ENCODE measurements around the gene RNF169.

Gene RNF169

DNA sequence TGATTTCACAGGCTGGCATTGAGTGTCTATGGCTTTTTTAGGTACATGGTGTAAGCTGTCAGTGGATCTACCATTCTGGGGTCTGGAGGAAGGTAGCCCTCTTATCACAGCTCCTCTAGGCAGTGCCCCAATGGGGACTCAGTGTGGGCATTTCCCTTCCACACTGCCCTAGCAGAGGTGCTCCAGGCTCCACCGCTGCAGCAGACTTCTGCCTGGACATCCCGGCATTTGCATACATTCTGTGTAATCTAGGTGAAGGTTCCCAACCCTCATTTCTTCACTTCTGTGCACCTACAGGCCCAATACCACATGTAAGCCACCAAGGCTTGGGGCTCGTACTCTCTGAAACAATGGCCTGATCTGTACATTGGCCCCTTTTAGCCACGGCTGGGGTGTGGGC is 78.3 kb downstream of the RNF169 start:
- DNase-seq: no peak

DNA sequence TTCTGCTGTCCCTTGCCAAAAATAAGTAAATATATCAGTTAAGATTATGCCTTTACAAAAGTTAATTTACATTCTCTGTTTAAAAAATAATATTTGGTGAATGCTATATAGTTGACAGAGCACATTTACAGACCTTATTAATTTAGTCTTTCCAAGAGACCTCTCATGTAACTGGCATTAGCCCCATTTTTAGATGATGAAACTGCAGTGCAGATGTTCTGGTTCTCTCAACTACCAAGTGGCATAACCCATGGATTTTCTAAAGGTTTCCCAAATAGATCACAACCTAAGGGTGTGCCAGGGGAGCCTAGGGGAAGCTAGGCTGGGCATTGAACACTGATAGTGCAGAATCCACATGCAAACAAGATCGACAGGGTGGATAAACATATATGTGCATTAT is 88.5 kb downstream of the RNF169 start:
- DNase-seq: no peak

DNA sequence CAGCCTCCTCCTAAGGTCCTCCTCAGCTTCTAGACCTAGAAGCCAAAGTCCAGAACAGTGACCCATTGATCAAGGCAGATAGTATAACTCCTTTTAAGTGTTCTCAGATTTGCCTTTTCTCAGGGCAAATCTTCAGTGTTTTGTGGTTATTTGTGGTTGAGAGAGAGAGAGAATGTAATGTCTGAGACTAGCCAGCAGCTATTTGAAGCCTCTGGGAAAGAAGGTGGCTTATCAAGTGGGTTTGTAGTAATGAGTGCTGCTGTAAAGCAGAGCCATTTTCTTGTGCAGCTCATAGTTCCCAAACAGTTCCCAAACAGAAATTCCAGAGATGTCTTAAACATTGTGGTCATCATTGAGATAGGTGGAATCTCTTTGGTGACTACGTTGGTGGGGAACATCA is 89.5 kb downstream of the RNF169 start:
- no peak for DNase-seq

DNA sequence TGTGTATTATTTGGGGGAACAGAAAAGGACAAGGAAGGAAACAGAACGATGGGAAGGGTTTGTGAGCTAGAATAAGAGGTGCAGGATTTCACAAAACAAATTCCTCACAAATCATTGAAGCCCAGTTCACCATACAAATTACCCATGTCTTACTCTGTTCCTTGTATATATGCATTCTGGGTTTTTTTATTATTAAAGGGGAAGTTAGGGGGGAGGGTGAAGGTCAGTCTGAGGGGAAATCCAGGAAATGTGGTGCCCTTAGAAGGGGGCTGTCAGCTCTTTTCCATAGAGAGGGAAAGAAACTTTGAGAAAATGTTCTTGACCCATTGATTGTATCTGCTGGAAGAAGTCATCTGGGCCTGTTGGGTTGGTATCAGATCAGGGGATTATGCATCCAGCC is 90.8 kb downstream of the RNF169 start:
- DNase-seq: no peak

DNA sequence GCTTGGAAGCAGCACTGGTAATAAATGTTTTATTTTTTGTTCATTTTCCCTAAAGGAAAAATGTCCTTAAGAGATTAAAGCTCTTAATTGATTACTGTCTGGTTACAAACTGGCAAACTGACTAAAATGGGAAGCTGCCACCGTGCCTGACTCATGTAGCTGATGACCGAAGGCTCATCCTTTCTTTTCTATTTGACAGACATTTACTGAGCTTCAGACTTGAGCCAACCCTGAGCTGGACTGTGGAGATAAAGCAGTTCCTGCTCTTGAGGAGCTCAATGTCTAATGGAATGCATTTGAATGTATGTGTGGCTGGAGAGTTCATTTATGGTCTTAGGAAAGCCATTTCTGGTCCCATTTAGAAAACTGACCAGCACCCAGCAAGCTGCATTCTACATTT is 91.3 kb downstream of the RNF169 start:
- no peak for DNase-seq

DNA sequence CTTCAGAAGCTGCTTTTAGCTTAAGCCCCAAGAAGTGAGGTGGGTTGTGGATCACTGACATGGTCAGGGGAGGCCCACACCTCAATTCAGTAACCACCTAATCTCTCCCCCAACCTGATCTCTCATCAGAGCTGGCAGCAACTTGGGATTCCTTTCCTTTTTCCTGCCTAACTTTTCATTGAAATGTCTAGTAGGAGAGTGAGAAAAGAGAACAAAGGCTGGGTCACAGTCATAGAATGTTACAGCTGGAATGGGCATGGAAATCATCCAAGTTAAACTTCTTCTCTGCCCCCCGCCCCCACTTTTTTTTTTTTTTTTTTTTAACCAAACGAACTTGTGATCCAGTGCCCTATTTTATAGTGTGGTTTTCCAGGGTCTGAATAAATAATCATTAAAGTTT is 91.8 kb downstream of the RNF169 start:
- no peak for DNase-seq

DNA sequence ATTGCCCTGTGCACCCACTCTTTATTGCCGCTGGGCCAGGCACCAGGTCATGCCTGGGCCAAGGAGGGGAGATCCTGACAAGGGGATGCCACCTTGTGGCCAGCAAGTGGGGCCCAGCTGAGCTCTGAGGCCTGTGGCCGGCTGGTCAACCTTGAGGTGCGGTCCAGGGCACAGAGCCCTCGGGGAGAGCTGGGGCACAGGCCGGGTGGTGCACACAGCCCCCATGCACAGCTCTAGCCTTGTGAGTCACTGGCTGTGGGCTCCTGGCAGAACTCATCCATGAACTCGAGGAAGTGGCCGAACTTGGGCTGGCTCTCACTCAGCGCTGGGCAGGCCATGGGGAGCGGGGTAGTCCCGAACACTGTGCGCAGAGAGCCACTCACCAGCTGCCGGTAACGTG is 94.3 kb downstream of the RNF169 start:
- DNase-seq: no peak

DNA sequence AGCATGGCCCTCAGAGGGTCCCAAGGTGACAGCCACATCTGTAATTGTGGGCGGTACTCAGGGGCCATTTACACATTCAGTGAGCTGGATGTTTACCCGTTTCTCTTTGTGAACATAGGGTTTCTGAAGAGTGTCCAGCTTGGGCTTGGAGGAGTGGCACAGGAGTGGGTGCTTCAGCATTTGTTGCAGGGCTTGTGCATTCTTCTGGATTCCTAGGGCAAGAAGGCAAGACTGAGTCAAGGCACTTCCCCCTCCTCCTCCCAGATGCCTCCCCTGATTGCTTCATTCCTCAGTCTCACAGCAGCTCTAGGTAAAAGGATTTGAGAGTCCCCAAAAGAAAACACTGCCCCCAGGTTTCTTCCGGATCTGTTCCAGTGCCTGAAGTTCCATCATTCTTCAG is 95.4 kb downstream of the RNF169 start:
- DNase-seq: no peak

DNA sequence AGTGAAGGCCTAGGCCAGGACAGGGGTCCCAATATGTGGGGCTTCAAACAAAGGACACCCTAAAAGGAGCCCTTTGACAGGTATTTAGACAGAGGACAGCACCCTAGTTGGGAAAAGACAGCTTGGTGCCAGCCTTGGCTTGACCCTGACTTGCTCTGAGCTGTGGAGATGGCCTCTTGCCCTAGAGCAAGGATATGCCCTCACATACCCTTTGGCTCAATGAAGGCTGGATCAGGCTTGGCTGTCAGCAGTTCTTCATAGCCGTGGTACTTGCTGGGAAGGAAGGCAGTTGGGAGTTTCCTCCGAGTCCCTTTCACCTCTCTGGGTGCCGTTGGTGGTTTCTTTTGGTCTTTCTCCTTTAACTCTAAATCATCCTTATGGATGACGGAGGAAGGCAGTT is 96.2 kb downstream of the RNF169 start:
- no peak for DNase-seq

DNA sequence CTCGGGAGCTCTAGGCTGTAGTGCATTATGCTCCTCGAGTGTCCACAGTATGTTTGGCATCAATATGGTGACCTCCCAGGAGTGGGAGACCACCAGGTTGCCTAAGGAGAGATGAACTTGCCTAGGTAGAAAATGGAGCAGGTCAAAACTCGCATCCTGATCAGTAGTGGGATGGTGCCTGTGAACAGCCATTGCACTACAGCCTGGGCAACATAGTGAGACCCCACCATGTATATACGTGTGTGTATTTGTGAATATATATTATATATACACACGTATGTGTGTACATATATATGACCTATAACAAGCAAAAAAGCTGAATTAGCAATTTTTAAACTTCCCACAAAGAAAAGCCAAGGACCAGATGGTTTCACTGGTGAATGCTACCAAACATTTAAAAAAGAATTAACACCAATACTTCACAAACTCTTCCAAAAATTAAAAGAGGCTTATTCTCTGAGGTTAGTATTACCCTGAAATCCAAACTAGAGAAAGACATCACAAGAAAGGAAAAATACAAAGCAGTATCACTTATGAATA is 97.4 kb downstream of the RNF169 start:
- DNase-seq: no peak

DNA sequence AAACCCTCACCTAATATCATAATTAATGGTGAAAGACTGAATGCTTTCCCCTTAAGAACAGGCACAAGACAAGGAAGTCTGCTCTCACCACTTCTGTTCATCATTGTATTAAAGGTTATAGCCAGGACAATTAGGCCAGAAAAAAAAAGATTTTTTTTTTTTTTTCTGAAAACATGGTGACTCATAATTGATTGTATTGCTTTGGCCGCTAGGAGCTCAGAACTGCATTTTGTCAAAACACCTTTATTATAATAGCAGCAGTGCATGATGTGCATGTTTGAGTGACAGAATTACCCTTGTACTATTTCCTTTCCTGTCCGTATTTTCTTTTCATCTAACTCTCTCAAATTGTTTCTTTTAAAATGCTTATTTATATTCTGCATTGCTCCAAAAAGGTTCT is 98.1 kb downstream of the RNF169 start:
- no peak for DNase-seq

DNA sequence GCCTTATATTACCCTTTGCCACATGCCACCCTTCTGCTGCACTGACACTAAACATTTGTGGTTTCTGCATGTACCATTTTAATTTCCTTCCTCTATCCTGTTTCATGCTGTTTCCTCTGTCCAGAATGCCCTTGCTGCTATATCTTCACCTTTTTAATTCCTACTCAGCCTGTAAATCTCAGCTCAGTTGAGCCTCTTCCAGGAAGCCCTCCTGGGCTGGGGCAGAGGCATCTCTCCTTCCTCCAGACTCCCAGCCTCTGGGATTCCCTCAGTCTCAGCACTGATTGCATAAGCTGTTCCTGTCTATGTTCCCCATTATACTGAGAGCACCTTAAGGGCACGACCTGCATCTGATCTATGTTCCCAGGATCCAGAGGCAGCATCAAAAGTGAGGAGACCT is 98.7 kb downstream of the RNF169 start:
- no peak for DNase-seq

DNA sequence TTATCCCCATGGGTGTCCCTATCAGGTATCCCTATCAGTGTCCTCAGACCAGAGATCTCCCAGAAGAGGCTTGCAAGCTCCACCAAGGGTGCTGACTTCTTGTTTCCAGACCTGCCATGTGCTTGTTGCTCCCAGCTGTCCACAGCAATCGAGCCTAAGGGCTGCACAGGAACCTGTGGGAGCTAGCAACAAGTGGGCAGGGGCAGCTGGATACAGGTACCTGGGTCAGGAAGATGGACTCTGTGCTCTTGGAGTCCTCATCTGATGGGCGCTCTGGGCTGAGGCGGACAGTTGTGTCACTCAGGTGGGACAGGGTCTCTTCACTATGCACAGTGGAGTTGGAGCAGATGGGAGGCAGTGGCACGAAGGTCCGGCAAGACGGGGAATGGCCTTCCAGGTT is 99.2 kb downstream of the RNF169 start:
- DNase-seq: no peak

DNA sequence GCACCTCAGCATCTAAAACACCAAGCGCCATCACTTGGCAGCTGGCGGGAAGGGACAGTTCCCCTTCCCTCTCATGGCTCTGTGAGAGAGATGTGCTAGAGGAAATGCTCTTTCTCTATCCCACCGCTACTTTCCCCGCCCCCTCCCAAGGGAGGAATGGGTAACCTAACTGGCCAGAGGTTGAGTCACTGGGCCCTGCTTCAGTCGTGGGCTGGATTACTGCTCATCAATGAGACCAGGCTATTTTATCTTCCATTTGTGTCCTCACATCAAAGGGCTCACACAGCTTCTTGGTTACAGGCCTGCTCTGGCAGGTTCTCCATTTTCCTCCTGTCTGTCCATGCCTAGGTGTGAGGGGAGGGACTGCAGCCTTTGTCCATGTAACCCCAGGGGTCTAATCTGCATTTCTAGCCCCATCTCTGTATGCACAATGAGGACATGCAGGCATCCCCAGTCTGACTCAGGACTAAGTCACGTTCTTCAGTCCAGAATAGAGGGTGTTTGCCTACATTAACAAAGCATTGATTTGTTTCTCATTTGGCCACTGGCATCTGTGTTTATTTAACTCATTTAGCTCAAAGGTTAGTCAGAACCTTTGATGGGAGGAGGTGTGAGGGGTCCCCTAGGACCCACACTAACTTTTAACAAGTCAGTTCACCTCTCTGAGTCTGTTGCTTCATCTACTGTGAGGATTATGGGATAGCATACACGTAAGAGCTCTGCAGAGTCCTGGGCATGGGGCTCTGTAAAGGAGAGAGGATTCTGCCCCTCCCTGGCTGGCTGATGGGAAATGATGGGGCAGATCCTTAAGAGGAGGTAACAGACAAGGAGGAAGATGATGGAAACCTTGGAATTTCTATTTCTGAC is 101.1 kb downstream of the RNF169 start:
- DNase-seq: no peak

DNA sequence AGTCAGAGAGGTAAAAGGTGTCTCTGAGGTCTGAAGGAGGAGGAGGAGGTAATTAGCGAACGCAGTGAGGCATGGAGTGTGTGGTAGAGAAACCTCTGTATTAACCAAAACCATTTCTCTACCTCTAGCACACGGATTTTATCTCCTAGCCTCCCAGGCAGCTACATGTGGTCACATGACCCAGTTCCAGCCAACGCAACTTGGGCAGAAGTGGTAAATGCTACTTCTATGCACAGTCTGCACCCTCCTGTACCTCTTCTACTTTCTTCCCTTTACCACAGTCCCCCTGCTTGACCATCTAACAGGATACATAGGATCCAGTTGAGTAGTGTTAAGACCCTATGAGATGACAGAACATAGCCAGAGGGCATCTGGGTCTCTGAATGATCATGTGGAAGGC is 104.6 kb downstream of the RNF169 start:
- no peak for DNase-seq

DNA sequence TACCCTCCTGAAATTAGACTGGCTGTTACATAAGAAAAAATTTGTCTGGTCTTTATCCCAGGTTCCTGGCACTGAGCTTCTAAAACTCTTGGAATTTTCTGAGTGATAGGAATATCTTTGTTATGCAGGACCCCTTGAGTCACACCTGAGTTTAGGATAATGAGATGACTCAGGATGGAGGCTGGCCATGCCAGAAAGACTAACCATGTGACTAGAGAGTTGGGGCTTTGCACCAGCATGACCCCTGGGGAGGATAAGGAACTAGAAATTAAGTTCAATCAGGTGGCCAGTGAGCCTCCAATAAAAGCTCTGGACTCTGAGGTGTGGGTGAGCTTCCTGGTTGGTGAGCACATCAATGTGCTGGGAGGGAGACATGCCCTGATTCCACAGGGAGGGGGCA is 112.1 kb downstream of the RNF169 start:
- no peak for DNase-seq

DNA sequence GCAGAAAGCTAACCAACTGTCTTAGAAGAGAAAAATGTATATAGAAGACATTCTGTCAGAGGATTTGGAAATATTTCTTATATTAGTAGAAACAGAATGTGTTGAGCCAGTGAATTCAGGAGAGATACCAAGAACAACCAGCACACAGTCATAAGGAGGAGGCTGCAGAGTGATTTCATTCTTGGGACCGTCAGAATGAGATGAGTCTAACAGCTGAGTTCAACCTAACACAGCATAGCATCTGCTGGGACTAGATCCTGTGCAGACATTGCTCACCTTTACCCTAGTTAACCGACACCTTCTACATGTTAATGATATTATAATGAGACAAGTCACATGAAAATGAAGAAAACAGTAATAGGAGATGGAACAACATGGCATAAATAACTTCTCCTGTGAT is 114.8 kb downstream of the RNF169 start:
- DNase-seq: no peak

DNA sequence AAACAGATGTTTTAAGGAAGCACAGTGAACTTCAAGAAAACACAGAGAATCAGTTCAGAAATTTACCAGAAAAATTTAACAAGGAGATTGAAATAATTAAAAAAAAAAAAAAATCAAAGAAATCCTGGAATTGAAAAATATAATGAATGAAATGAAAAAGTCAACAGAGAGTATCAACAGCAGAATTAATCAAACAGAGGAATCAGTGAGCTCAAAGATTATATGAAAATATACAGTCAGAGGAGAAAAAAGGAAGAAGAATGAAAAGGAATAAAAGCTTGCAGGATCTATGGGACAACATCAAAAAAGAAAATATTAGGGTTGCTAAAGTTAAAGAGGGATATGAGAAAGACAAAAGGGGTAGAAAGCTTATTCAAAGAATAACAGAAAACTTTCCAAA is 117.9 kb downstream of the RNF169 start:
- DNase-seq: no peak

DNA sequence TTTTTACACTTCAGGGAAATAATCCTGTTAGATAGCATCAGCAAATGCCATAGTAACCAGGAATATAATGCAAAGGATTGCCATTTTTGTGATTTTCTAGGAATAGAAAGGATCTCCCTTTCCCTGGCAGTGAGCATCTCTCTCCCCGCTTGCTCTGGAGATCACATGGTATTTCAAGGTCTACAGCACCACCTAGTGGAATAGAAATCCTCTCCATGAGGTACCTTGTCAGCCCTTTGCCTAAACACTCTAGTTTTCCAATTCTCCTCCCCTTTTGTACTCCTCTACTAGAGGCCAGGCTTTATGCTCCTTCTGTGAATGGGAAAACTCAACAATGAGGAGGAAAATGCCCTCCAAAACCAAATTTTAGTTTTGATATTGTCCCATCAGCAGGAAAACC is 121.8 kb downstream of the RNF169 start:
- DNase-seq: no peak

DNA sequence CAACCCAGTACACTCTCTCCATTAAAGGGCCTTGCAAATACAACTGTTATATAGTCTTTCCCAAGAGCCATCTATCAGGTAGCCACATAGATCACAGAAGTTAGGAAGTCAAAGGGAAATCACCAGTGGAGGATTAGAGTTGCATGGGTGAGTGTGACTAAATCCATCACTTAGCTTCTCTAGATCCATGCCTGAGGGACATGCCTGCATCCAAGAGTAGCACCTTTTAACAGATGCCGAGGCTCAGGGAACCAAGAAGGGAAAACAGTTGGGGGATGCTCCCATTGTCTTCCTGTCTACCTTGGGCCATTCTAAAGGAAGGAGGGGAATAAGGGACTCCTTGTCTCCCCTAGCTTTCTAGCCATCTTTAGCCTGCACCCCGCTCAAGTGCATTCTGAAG is 122.4 kb downstream of the RNF169 start:
- no peak for DNase-seq

DNA sequence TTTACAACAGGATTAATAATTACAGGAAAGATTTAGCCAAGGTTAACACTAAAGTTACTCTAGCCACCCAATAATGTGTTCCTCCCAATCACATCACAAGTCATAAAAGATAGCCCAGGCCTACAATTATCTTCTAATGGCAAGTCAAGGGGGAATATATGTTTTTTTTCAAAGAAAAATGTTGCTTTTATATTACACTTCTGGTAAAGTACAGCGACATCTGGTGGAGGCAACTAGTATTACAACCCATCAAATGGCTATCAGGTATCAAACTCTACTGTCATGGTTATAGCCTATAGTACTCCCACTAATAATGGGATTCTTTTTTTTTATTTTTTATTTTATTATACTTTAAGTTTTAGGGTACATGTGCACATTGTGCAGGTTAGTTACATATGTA is 128.5 kb downstream of the RNF169 start:
- no peak for DNase-seq

Measured in NK-92 treated with Interleukin-12 subunit alpha and Interleukin-12 subunit beta, amount 100 ng/mL, for 24 hours (cell line).